HG03108 (cell line): Measurements from ENCODE around the gene DFFA.
"Not testable (repeated sequence)": the region's sequence is repeated elsewhere in the genome, so short reads cannot be mapped to it uniquely, and the experiment has no call there.

Experiments used
- ATAC-seq: cut with Tn5 transposase; IDR thresholded peaks from one replicate; pipeline ENCODE4 v1.9.1; 2021; ENCODE audit warnings: moderate library complexity; ENCODE audit not compliant: unreplicated experiment

The DFFA gene

GRCh38 chr1:10506046-10506676 is 33.8 kb upstream of the DFFA start:
- not testable (repeated sequence) for ATAC-seq

GRCh38 chr1:10504249-10504648 is 31.9 kb upstream of the DFFA start:
- no peak for ATAC-seq

- ATAC-seq = no peak
Observed at GRCh38 chr1:10502206-10502605, 29.9 kb upstream of the DFFA start.

GRCh38 chr1:10498231-10498630 is 25.9 kb upstream of the DFFA start:
- no peak for ATAC-seq

- ATAC-seq = no peak
Observed at GRCh38 chr1:10497109-10497508, 24.8 kb upstream of the DFFA start.

- ATAC-seq = no peak
Observed at GRCh38 chr1:10495952-10496351, 23.6 kb upstream of the DFFA start.

- no peak for ATAC-seq
Observed at GRCh38 chr1:10495475-10495817, 23.1 kb upstream of the DFFA start.

- ATAC-seq = peak; percentile 76
Observed at GRCh38 chr1:10494754-10495474, 22.6 kb upstream of the DFFA start.

GRCh38 chr1:10494418-10494753 is 22.1 kb upstream of the DFFA start:
- ATAC-seq = no peak

GRCh38 chr1:10490286-10490970 is 18.1 kb upstream of the DFFA start:
- no peak for ATAC-seq

- ATAC-seq = no peak
Observed at GRCh38 chr1:10489291-10490055, 17.1 kb upstream of the DFFA start.

- ATAC-seq = no peak
Observed at GRCh38 chr1:10484521-10484920, 12.2 kb upstream of the DFFA start.

GRCh38 chr1:10480614-10481013 is 8.3 kb upstream of the DFFA start:
- no peak for ATAC-seq

GRCh38 chr1:10479296-10479695 is 7.0 kb upstream of the DFFA start:
- no peak for ATAC-seq

- no peak for ATAC-seq
Observed at GRCh38 chr1:10475510-10475909, 3.2 kb upstream of the DFFA start.

- peak; percentile 58 for ATAC-seq
Observed at GRCh38 chr1:10474613-10475507, 2.5 kb upstream of the DFFA start, which contains the start of gene PEX14. Gene PEX14 (plus strand): TSS chr1:10474950. CDS start chr1:10474967, 17 bp downstream.

- ATAC-seq = not testable (repeated sequence)
Observed at GRCh38 chr1:10474309-10474612, 1.9 kb upstream of the DFFA start.

- no peak for ATAC-seq
Observed at GRCh38 chr1:10473145-10473765, 926 bp upstream of the DFFA start.

GRCh38 chr1:10471411-10472219 is 714 bp downstream of the DFFA start:
- ATAC-seq = no peak
